Stimulated activated CD4-positive, alpha-beta T cell treated with anti-CD3 and anti-CD28 coated beads, TNF-alpha, amount 100 ng/mL, for 1 hour (primary cell): ENCODE measurements around the gene BABAM2.
"Not testable (repeated sequence)": the region's sequence is repeated elsewhere in the genome, so short reads cannot be mapped to it uniquely, and the experiment has no call there.

Experiments
- DNase-seq, 3 donors: peaks; one replicate each; pipeline ENCODE4 v3.0.0-alpha.2; 2020; ENCODE audit warnings: low read depth in 3 of 3, low spot score in 1 of 3

The BABAM2 gene

GRCh38 chr2:28325173-28325566, 434.6 kb downstream of the BABAM2 start:
- DNase-seq, result no peak

GRCh38 chr2:28325567-28326468, 435.3 kb downstream of the BABAM2 start:
- DNase-seq, result no peak

DNA sequence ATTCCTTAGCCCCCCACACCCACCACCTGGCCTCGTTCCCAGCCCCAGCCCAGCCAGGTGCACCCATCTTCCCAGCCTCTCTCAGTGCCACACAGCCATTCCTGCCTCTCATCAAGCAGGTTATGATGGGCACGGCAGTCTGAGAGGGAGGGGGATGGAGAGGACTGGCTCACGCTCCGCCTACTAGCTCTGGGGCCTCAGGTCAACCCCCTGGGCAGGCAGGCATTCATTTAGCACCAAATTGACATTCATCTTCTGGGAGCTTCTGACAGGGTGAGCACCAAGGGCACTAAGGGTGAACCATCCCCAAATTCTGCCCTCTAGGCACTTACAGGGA, 435.9 kb downstream of the BABAM2 start:
- DNase-seq, result no peak

GRCh38 chr2:28326881-28327505, 436.5 kb downstream of the BABAM2 start:
- DNase-seq, result no peak

GRCh38 chr2:28327581-28327955, 437.0 kb downstream of the BABAM2 start:
- no peak for DNase-seq

- no peak for DNase-seq
Observed at GRCh38 chr2:28327956-28328922, 437.7 kb downstream of the BABAM2 start.

- DNase-seq, result no peak
Observed at GRCh38 chr2:28329184-28329583, 438.7 kb downstream of the BABAM2 start.

DNA sequence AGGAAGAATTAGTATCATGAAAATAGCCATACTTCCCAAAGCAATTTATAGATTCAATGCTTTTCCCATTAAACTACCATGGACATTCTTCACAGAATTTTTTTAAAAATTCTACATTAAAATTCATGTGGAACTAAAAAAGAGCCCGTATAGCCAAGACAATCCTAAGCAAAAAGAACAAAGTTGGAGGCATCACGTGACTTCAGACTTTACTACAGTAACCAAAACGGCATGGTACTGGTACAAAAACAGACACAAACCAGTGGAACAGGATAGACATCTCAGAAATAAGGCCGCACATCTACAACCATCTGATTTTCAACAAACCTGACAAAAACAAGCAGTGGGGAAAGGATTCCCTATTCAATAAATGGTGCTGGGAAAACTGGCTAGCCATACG, 440.2 kb downstream of the BABAM2 start:
- DNase-seq, result not testable (repeated sequence)

- not testable (repeated sequence) for DNase-seq
Observed at GRCh38 chr2:28331797-28332196, 441.3 kb downstream of the BABAM2 start.

DNA sequence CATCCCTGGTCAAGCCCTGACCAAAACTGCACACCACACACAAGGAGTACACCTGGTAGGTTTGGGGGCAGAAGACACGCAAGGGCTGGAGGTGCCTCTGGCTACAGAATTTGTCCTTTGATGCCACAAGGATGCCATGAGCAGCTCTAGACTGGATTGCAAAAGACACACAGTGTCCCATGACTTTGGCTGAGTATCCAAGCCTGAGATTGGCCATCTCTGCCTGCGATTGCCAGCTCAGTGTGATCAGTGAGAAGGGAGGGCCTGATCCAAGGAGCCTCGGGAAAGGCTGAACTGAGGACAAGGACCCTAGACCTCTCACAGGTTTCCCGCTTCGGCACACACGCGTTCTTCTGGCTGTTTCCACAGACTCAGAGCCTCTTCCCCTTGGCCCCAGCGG, 442.2 kb downstream of the BABAM2 start:
- no peak for DNase-seq

DNA sequence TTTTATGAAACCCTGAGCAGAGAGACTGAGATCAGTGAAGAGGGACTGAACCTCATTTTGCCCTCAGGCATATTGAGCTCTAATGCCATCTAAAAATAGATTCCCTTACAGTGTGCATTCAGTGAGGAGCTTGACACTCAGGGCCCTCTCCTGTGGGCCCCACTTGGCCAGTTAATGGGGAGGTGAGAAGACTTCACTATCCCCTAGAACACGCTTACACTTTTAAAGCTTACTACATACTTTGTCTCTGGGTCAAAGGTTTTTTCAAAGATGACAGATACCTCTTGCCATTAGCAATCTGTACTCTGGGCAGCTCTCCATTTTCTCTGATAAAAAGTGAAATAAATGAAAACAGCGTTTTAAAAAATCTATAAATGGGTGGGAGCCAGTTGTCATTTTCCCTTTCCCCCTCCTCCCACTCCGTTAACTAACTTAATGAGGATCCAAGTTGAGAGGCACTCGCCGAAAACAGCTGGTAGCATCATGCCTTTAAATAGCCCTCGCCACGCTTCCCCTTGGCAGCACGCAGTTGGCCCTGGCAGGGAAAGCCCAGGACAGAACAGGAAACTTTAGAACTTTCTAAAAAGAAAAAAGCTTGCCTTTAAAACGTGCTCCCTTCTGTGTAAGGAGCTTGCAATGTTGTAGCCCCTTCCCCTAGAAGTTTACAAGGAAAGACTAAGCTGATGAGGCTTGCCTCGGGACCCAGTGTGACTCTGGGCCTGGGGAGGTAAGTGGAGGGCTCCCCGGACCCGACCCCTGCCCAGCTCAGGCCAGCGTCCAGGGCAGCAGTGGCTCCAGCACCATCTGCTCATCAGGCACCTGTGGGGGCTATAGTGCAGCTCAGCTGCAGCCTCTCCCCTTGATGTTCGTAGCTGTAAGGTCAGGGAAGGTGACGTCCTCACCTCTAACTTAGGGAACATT, 443.3 kb downstream of the BABAM2 start:
- no peak for DNase-seq

GRCh38 chr2:28334527-28334894, 444.0 kb downstream of the BABAM2 start:
- no peak for DNase-seq

GRCh38 chr2:28335265-28335664, 444.7 kb downstream of the BABAM2 start:
- not testable (repeated sequence) for DNase-seq

- DNase-seq, result no peak
Observed at GRCh38 chr2:28335666-28336065, 445.1 kb downstream of the BABAM2 start.

DNA sequence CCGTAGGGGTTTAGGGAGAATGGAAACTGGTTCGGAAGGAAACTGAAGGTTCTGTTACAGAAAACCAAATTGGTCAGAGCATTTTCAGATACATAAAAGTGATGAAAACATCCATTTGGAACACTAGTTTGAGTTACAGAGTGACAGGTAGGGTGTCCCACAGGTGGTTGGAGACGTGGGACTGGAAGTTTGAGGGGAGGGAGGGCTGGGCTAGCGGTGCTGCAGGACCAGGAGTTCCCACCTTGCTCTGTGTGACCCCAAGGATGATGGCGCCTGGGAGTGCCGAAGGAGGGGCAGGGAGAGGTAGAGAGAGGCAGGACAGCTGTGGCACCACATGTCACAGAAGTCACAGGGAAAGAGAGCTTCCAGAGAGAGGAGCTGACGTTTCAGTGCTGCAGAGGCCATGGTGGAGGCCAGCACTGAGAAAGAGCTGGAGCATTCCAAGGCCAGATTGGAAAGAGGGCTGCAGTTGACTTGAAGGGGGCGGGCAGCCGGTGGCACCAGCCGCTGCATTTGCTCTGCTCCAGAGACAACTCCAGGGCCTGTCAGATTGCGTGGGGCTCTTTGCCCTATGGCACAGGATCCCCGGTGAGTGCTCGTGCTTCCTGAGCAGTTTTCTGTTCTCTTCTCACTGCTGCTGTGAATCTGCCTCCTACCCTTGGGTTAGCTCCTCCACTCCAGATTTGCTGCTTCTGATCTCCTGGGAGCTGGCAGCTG, 445.9 kb downstream of the BABAM2 start:
- DNase-seq, result no peak

DNA sequence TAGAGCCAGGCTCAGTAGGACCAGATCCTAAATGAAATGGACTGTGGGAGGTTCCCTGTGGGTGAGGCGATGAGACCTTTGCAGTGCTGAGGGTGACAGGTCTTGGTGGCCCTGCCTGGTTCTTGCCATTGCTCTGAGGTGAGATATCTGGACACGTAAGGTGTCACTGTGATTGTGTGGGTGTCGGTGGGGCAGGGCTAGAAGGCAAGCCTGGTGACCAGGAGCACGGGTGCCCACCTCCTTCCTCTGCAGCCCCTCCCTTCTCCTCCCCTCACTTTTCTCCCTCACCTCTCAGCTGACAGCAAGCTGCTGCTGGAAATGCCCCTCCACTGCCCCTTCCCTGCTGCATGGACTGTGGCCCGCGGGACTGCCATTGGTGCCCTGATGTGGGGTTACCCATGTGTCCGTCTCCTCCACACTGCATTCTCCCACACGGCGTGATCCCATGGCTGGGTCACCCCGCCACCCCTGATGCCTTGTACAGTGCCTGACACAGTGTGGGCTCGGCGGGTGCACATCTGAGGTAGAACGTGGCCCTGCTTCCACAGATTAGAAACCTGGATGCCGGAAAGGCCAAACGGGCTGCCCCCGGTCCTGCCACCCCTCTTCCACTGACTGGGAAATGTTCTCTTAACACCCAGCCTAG, 446.6 kb downstream of the BABAM2 start:
- DNase-seq, result no peak

DNA sequence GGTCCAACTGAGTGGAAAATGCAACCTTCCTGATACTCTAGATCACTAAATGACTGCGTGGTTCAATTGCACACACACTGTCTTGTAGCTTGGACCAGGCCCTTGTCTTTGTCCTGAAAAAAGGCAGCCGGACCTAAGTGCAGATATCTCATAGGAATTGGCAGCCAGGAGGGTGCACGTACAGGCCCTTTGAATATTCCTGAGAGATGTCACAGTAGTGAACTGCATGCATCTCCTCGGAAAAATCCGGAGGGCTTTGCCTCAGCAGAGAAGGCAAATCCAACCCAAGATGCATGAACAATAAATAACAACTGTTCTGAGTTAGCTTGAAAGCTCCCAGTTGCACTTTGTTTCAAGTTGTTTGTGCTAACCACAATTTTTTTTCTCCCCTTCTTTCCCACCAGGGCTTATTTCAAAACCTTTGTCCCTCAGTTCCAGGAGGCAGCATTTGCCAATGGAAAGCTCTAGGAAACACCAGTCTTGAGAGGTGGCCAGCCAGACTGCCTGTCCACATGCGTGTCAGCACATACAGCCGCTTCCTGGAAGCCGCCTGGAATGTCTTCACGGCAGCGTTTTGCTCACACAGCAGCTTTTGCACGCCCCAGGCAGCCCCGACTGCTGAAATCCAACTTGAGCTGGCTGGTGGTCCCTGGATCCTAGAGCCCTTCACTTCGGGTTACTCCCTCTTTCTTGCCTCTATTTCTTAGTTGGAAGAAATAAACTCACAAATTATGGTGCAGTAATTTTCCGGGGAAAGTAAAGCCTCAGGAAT, 447.7 kb downstream of the BABAM2 start:
- DNase-seq, result no peak

- no peak for DNase-seq
Observed at GRCh38 chr2:28338831-28339321, 448.3 kb downstream of the BABAM2 start.
